Keratinocyte (primary cell): ENCODE measurements around the gene GUCY2C. TPM values are rescaled to one million over a fixed set of nuclear protein-coding genes. Genes with fewer than 3 reads are reported as not detected.

Experiments used
- DNase-seq: peaks from one replicate; pipeline ENCODE4 v3.0.0-alpha.2; 2011; ENCODE audit warnings: low read depth, missing footprints, low spot score
- FAIRE-seq: peaks from 2 replicates; lab custom pipeline; 2011; peaks lifted over from hg19 to GRCh38; lab: Jason Lieb, UNC
- H2AFZ ChIP-seq: 2 replicates; pipeline ENCODE4 v1.6.0; 2012; ENCODE audit warnings: low read length, control low read depth, inconsistent platforms; ENCODE audit not compliant: control insufficient read depth
- H3K27ac ChIP-seq: 2 replicates; pipeline ENCODE4 v1.5.1; 2011; ENCODE audit warnings: low read length; ENCODE audit not compliant: control insufficient read depth, insufficient read depth
- H3K27me3 ChIP-seq: 3 replicates; pipeline ENCODE4 v1.6.0; 2011; ENCODE audit warnings: low read length; ENCODE audit not compliant: control insufficient read depth, insufficient read depth; ENCODE audit errors: extremely low read depth
- H3K36me3 ChIP-seq, 2 experiments: 2 replicates in 1 of 2; 3 replicates in 1 of 2; pipeline ENCODE4 v1.5.1; 2011; ENCODE audit warnings: low read length in 2 of 2, mild to moderate bottlenecking in 1 of 2; ENCODE audit not compliant: control insufficient read depth in 2 of 2, insufficient read depth in 2 of 2; ENCODE audit errors: extremely low read depth in 1 of 2
- H3K4me1 ChIP-seq: 3 replicates; pipeline ENCODE4 v1.5.1; 2011; ENCODE audit warnings: low read length; ENCODE audit not compliant: control insufficient read depth, insufficient read depth; ENCODE audit errors: extremely low read depth
- H3K4me2 ChIP-seq: 3 replicates; pipeline ENCODE4 v1.6.0; 2011; ENCODE audit warnings: low read depth, low read length; ENCODE audit not compliant: control insufficient read depth, insufficient read depth; ENCODE audit errors: extremely low read depth
- H3K4me3 ChIP-seq, 3 experiments: fragments of 200-600 bp in 1 of 3; sonication (generic) in 1 of 3; 2 replicates in 2 of 3; 3 replicates in 1 of 3; pipeline ENCODE4 v1.5.1; 2011 to 2016; ENCODE audit warnings: low read length in 3 of 3, mild to moderate bottlenecking in 3 of 3, control low read depth in 2 of 3, inconsistent platforms in 1 of 3, low read depth in 1 of 3, mixed read lengths in 1 of 3, mixed run types in 1 of 3, moderate library complexity in 1 of 3; ENCODE audit not compliant: control insufficient read depth in 2 of 3, insufficient read depth in 2 of 3; ENCODE audit errors: extremely low read depth in 1 of 3
- H3K79me2 ChIP-seq: 2 replicates; pipeline ENCODE4 v1.6.0; 2012; ENCODE audit warnings: low read length; ENCODE audit not compliant: control insufficient read depth, insufficient read depth
- H3K9ac ChIP-seq: 3 replicates; pipeline ENCODE4 v1.6.0; 2011; ENCODE audit warnings: low read length; ENCODE audit not compliant: control insufficient read depth, insufficient read depth; ENCODE audit errors: extremely low read depth
- H3K9me1 ChIP-seq: 3 replicates; pipeline ENCODE4 v1.6.0; 2011; ENCODE audit warnings: low read length; ENCODE audit not compliant: control insufficient read depth, insufficient read depth; ENCODE audit errors: extremely low read depth
- H3K9me3 ChIP-seq: 2 replicates; pipeline ENCODE4 v1.5.1; 2012; ENCODE audit warnings: low read depth, low read length; ENCODE audit not compliant: control insufficient read depth
- H4K20me1 ChIP-seq: 3 replicates; pipeline ENCODE4 v1.6.0; 2011; ENCODE audit warnings: low read length; ENCODE audit not compliant: control insufficient read depth, insufficient read depth; ENCODE audit errors: extremely low read depth
- CTCF ChIP-seq, 3 experiments: IDR thresholded peaks in 1 of 3; conservative IDR thresholded peaks in 1 of 3; optimal IDR thresholded peaks in 1 of 3; 2 replicates in 2 of 3; 3 replicates in 1 of 3; pipeline versions ENCODE3 to v1.5.1; 2011; ENCODE audit warnings: low read length in 3 of 3, mild to moderate bottlenecking in 3 of 3, moderate library complexity in 2 of 3, control low read depth in 1 of 3, inconsistent platforms in 1 of 3; ENCODE audit not compliant: insufficient read depth in 2 of 3; ENCODE audit errors: extremely low read depth in 1 of 3
- EZH2 ChIP-seq: IDR thresholded peaks from one replicate; pipeline ENCODE4 v1.6.1; 2012; ENCODE audit warnings: inconsistent platforms, mild to moderate bottlenecking, low read length, moderate library complexity
- dilution Hi-C: fragments of 300-500 bp; cut with MboI; formaldehyde crosslinking; loops from one replicate; pipeline ENCODE4 v1.7.0; 2020; ENCODE audit warnings: low sequenced_read_pairs; ENCODE audit not compliant: extremely low pct_ligation_motif_present
- polyA plus RNA-seq, 5 experiments: library from polyadenylated mRNA; depleted of rRNA in 3 of 5; stranded (reverse) in 3 of 5; stranded (forward) in 1 of 5; unstranded in 1 of 5; fragments of >200 nt; gene quantifications; 1 replicate in 1 of 5; 2 replicates in 3 of 5; 3 replicates in 1 of 5; pipeline versions ENCODE4 v1.2.1 to v1.2.3, GENCODE V29; 2011 to 2012; ENCODE audit warnings: missing spikeins in 2 of 5, low read depth in 1 of 5, low replicate concordance in 1 of 5

Gene GUCY2C
- polyA plus RNA-seq, 1 donor (not counting 4 experiments of a cell fraction or from before 2014, with no cell fraction given), result 0.03 TPM

- Histone ChIP-seq H2AFZ (no peak overlapping the region), H3K4me3 (no peak overlapping the region), H3K4me1 (peaks cover 4% of the 10 kb centered on the region), H3K79me2 (no peaks in the 10 kb centered on the region), H3K9ac (no peak overlapping the region), H3K4me2 (no peak overlapping the region), H4K20me1 (no peaks in the 10 kb centered on the region), H3K9me1 (no peaks in the 10 kb centered on the region), H3K36me3 (no peaks in the 10 kb centered on the region), H3K9me3 (no peaks in the 10 kb centered on the region), H3K27me3 (no peaks in the 10 kb centered on the region), H3K27ac (no peak overlapping the region)
- TF ChIP-seq EZH2 (no peak), CTCF (optimal IDR thresholded peaks at IDR 0.05 in 1 of 3, IDR thresholded peaks at IDR 0.05 in 1 of 3, conservative IDR thresholded peaks at IDR 0.05 in 1 of 3; ENCODE audit: extremely low read depth in 1 of 3, insufficient read depth in 2 of 3, low read length in 3 of 3) (no peak)
- no peak for DNase-seq
- dilution Hi-C loops, result no loop called here
- no peak for FAIRE-seq
Measured at GRCh38 chr12:14654416-14654815, 42.0 kb downstream of the GUCY2C start.

- Histone ChIP-seq H3K36me3 (no peaks in the 10 kb centered on the region), H3K9me3 (no peaks in the 10 kb centered on the region), H3K4me2 (no peak overlapping the region), H4K20me1 (no peaks in the 10 kb centered on the region), H3K27me3 (no peaks in the 10 kb centered on the region), H3K4me1 (peaks cover 4% of the 10 kb centered on the region), H3K9me1 (no peaks in the 10 kb centered on the region), H3K27ac (no peak overlapping the region), H3K4me3 (no peak overlapping the region), H3K79me2 (no peaks in the 10 kb centered on the region), H2AFZ (no peak overlapping the region), H3K9ac (no peak overlapping the region)
- TF ChIP-seq CTCF (optimal IDR thresholded peaks at IDR 0.05 in 1 of 3, IDR thresholded peaks at IDR 0.05 in 1 of 3, conservative IDR thresholded peaks at IDR 0.05 in 1 of 3; ENCODE audit: extremely low read depth in 1 of 3, insufficient read depth in 2 of 3, low read length in 3 of 3) (no peak), EZH2 (no peak)
- DNase-seq (no peak), FAIRE-seq (no peak)
- dilution Hi-C loops, result no loop called here
Measured at GRCh38 chr12:14652483-14652882, 43.9 kb downstream of the GUCY2C start.
